ENCODE data around the gene PIK3C2G. TPM values are rescaled to one million over a fixed set of nuclear protein-coding genes. Genes with fewer than 3 reads are reported as not detected.

PIK3C2G gene
- polyA plus RNA-seq, 5 donors = 13.4 to 26.7 (median 19.6) TPM

GRCh38 chr12:18559242-18559641, 297.9 kb downstream of the PIK3C2G start:
- no peak for DNase-seq

- peak in 1 of 2 donors; percentile 13 for DNase-seq
Observed at GRCh38 chr12:18562531-18562930, 301.2 kb downstream of the PIK3C2G start.

- no peak for DNase-seq
Observed at GRCh38 chr12:18564306-18564705, 303.0 kb downstream of the PIK3C2G start.

- no peak for DNase-seq
Observed at GRCh38 chr12:18567787-18568186, 306.5 kb downstream of the PIK3C2G start.

GRCh38 chr12:18570543-18570942, 309.2 kb downstream of the PIK3C2G start:
- no peak for DNase-seq

GRCh38 chr12:18576104-18576626, 314.8 kb downstream of the PIK3C2G start:
- DNase-seq = no peak

- DNase-seq = no peak
Observed at GRCh38 chr12:18576648-18577047, 315.3 kb downstream of the PIK3C2G start.

GRCh38 chr12:18578191-18578590, 316.9 kb downstream of the PIK3C2G start:
- DNase-seq = no peak

GRCh38 chr12:18580291-18580690, 319.0 kb downstream of the PIK3C2G start:
- DNase-seq = peak; percentile 41 to 45

GRCh38 chr12:18580706-18581105, 319.4 kb downstream of the PIK3C2G start:
- peak in 1 of 2 donors; percentile 16 for DNase-seq

GRCh38 chr12:18581232-18581962, 320.1 kb downstream of the PIK3C2G start:
- no peak for DNase-seq

- no peak for DNase-seq
Observed at GRCh38 chr12:18583655-18584054, 322.3 kb downstream of the PIK3C2G start.

GRCh38 chr12:18586581-18586980, 325.3 kb downstream of the PIK3C2G start:
- DNase-seq = no peak

- DNase-seq = no peak
Observed at GRCh38 chr12:18589316-18589715, 328.0 kb downstream of the PIK3C2G start.

GRCh38 chr12:18591473-18591872, 330.2 kb downstream of the PIK3C2G start:
- DNase-seq = no peak

- no peak for DNase-seq
Observed at GRCh38 chr12:18595412-18595811, 334.1 kb downstream of the PIK3C2G start.

GRCh38 chr12:18601962-18602361, 340.6 kb downstream of the PIK3C2G start:
- DNase-seq = no peak

- no peak for DNase-seq
Observed at GRCh38 chr12:18612971-18613370, 351.7 kb downstream of the PIK3C2G start.

GRCh38 chr12:18620986-18621385, 359.7 kb downstream of the PIK3C2G start:
- DNase-seq = peak in 1 of 2 donors; percentile 7

- no peak for DNase-seq
Observed at GRCh38 chr12:18629445-18629844, 368.1 kb downstream of the PIK3C2G start.

- no peak for DNase-seq
Observed at GRCh38 chr12:18629916-18630315, 368.6 kb downstream of the PIK3C2G start.

- no peak for DNase-seq
Observed at GRCh38 chr12:18631339-18631738, 370.0 kb downstream of the PIK3C2G start.

GRCh38 chr12:18632848-18633247, 371.5 kb downstream of the PIK3C2G start:
- no peak for DNase-seq

GRCh38 chr12:18634382-18634781, 373.1 kb downstream of the PIK3C2G start:
- DNase-seq = no peak
